ENCODE measurements around the gene ZBTB39. TPM values are rescaled to one million over a fixed set of nuclear protein-coding genes. Genes with fewer than 3 reads are reported as not detected.
A peak's percentile ranks its signal among the peaks of the same experiment; 100 is the strongest.
"Not testable (repeated sequence)": the region's sequence is repeated elsewhere in the genome, so short reads cannot be mapped to it uniquely, and the experiment has no call there.

Gene ZBTB39
- 4.6 TPM for polyA plus RNA-seq (ENCODE audit: insufficient read length)

DNA sequence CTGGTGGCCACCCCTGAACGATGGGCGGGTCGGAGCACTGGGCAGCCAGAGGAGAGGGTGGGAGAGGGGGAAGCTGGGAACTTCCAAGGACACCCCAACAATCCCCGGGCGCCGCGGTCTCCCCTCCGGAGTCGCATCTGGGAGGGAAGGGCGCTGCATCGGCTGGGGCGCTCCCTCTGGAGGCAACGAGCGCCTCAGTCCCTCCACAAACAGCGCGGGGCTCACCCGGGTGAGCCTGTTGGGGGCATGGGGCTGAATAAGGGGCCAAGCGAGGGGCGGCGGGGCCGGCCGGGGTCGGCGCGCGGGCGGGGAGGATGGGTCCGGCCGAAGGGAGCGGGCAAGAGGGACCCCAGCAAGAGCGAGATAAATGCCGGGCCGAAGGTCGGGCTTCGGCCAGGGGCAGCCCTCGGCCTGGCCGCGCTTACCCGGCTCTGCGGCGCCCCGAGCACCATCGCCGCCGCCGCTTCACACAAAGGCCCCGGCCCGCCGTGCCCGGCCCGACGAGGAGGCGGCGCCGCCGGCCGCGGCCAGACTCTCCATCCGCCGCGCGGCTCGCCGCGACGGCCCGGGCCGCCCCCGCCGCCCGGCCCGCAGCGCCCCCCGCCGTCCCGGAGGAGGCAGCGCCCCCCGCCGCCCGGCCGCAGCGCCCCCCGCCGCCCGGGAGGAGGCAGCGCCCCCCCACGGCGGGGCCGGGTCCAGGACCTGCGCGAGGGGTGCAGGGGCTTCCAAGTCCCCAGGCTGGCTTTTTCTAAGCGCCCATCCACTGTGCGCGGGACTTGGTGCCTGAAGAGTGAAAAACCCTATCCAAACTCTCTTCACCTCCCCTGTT is at the start of gene ZBTB39:
ZBTB39 (minus strand) TSS at position 567 of the 829 bp plus-strand sequence. CDS start 1,629 bp downstream, outside the sequence.
- peak; percentile 68 for DNase-seq

- DNase-seq: no peak
These were observed 49.5 kb upstream of the ZBTB39 start for GRCh38 chr12:57055824-57056223.

DNA sequence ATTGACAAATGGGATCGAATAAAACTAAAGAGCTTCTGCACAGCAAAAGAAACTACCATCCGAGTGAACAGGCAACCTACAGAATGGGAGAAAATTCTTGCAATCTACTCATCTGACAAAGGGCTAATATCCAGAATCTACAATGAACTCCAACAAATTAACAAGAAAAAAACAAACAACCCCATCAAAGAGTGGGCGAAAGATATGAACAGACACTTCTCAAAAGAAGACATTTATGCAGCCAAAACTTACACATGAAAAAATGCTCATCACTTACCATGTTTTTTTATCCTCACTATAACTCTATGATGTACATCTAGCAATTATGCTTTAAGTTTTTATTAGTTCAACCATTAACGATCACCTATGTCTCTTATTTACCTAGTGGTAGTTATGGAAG is 47.6 kb upstream of the ZBTB39 start:
- not testable (repeated sequence) for DNase-seq

DNA sequence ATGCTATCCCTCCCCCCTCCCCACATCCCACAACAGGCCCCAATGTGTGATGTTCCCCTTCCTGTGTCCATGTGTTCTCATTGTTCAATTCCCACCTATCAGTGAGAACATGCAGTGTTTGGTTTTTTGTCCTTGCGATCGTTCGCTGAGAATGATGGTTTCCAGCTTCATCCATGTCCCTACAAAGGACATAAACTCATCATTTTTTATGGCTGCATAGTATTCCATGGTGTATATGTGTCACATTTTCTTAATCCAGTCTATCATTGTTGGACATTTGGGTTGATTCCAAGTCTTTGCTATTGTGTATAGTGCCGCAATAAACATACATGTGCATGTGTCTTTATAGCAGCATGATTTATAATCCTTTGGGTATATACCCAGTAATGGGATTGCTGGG is 46.8 kb upstream of the ZBTB39 start:
- DNase-seq: not testable (repeated sequence)

DNA sequence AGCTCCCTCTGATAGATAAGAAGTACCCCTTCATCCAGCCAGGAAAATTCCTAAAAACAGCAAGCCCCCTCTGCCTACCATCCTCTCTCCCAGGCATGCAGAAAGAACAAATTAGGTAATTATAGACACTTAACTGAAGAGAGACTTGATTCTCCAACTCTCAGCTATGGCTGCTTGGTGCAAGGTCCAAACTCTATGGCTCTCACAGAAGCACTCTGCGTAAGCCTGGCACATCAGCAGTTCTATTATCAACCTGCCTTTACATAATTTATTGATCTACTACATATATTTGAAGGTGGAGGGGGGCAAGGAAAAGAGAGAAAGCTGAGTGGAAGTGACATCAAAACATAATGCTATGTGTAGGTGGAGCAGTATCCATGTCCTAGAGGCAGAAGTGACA is 44.7 kb upstream of the ZBTB39 start:
- DNase-seq: no peak

DNA sequence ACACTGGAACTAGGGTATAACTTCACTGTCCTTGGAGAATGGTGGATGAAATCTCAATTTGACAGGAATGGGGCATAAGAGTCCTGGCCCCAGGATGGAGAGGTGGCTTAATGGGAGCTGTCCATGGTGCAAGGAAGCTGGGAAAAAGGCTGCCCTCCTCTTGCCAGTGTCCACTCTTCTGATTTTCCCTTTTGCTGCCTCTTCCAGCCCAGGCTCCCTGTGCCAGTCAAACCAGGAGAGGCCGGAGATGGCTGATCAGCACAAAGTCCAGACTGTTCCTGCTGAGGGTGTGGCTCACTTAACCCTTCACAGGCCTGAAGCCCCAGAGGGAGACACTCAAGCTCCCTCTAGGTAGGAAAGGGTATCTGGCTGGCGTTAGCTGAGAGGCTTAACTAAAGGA is 43.5 kb upstream of the ZBTB39 start, which contains the start of gene MYO1A:
MYO1A (minus strand) TSS at position 240 of the 400 bp plus-strand sequence. CDS start 1,806 bp downstream, outside the sequence.
- no peak for DNase-seq

- DNase-seq: no peak
These were observed 42.7 kb upstream of the ZBTB39 start for GRCh38 chr12:57049119-57049446.

- DNase-seq: no peak
These were observed 42.2 kb upstream of the ZBTB39 start for GRCh38 chr12:57048423-57049118.

- no peak for DNase-seq
These were observed 41.6 kb upstream of the ZBTB39 start for GRCh38 chr12:57047981-57048380.

DNA sequence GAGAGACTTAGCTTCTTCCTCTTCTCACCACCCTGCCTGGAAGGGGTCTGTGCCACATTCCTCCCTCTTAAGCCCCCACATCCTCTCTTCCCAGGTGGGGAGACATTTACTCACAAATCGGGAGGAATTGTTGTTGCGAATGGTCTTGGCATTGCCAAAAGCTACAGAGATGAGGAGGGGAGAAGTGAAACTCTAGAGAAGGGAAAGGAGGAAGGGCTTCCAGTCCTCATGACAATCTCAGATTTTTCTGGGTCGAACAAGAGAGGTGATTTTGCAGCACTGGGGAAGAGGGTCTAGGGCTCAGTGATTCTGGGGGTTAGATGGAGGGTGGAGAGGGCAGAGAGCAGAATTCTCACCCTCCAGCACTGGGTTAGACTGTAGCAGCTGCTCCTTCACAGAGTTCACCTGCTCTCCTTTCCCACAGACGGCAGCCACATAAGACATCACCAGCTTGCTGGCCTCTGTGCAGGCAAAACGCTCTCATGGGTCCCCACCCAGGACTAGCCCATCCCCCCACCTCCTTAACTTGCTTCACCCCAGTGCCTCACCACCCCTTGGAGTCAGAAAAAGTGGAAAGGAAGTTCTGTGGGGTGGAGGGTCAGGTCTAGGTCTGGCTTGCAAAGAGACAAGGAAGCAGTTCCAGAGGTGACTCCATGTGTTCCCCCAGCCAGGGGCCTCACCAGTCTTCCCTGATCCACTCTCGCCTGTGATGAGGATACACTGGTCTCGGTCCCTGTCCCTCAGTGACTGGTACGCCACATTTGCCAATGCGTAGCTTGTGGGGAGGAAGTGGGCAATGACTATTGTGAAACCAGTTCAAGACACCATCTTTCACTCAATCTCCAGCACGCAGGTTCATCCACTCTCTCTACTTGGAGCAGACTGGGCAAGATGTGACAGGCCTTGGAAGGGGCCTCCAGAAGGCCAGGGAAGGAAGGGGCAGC is 40.9 kb upstream of the ZBTB39 start:
- DNase-seq: no peak

GRCh38 chr12:57046086-57046791 is 39.9 kb upstream of the ZBTB39 start:
- DNase-seq: no peak

DNA sequence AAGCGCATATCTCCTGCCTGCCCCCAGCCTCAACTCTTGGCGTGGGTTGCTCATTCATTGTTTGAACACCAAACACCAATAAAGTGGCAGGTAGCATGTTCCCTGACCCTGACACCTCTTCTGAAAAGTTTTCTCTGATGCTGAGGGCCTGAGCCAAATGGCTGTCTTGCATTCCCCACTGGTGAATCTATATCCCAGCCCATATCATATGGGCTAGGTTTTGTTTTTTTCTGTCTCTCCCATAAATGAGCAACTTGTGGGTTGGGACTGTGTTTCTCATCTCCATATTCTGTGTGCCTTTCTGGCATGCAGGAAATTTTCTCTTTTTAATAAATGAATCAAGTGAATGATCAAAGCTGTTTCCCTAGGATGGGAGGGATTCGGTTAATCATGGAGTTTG is 38.5 kb upstream of the ZBTB39 start:
- no peak for DNase-seq

DNA sequence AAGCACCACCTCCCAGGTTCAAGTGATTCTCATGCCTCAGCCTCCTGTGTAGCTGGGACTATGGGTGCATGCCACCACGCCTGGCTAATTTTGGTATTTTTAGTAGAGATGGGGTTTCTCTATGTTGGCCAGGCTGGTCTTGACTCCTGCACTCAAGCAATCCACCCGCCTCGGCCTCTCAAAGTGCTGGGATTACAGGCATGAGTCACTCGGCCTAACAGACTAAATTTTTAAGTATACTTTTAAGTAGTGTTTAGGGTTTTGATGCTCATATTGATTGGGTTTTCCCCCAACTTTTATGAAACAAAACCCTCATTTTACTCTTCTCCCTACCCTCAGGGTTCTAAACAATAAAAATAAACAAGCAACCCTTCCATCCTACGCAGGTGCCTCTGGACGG is 38.1 kb upstream of the ZBTB39 start:
- no peak for DNase-seq

DNA sequence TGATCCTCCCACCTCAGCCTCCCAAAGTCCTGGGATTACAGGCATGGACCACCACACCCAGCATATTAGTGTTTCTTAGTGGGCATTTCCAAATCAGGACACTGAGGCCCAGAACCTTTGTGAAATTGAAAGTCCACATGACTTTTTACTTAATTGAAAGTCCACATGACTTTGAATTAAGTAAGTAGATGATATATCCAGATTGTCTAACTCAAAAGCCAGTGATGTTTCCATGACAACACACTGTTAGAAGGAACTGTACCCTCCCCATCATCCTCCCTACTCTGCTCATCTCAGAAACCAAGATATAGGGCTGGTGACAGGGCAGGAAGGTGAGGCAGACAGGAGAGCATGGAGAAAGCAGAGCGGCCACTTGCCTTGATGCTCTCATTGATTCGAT is 36.3 kb upstream of the ZBTB39 start:
- peak; percentile 26 for DNase-seq

DNA sequence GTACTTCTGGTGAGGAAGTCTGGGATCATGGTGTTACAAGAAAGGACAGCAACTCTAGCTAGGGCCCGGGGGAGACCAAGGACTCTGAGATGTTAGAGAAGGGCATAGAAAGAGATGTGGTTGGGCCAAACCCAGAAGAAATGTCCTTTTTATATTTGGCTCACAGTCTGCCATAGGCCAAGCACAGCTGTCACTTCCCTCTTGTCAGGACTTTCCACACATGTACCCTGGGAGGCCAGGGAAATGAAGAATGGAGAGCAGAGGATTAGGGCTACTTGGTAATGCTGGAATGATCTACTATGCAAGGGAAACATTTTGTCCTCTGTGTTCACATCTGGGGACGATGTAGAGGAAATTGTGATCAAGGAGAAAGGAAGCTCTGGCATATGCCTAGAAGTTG is 34.4 kb upstream of the ZBTB39 start:
- no peak for DNase-seq

DNA sequence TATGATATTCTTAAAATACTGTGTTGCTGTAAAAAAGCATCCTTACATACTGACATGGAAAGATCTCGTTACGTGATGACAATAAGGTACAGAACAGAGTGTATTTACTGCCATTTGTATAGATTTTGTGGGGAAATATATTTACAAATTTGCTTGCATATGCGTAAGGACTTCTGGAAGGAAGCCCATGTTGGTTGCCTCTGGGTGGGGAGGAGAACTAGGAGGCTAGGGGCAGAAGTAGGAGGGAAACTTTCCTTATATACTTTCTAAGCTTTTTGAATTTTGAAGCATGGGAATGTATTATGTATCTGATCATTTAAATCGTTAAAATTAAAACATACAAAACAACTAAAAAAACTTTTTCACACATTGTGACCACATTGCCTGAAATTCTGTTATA is 33.9 kb upstream of the ZBTB39 start:
- no peak for DNase-seq

- no peak for DNase-seq
These were observed 32.9 kb upstream of the ZBTB39 start for GRCh38 chr12:57039016-57039798.

DNA sequence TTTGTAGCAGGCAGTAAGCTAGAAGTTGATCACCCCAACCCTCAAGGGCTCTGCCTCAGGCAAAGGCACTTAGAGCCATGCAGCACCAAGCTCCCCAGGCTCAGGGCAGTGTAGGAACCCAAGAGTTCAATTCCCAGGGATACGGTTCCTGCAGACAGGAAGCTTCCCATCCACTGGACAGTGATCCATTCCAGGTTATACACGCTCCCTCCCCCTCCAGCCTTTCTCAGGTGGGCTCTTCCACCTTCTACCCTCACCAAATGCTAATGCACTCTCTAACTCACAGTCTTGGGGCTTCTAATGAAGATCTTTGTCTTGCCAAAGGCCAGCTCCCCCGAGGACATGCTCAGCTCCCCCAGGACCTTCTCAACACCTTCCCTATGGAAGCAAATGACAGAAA is 30.9 kb upstream of the ZBTB39 start:
- DNase-seq: no peak

- no peak for DNase-seq
These were observed 27.1 kb upstream of the ZBTB39 start for GRCh38 chr12:57033431-57033830.

DNA sequence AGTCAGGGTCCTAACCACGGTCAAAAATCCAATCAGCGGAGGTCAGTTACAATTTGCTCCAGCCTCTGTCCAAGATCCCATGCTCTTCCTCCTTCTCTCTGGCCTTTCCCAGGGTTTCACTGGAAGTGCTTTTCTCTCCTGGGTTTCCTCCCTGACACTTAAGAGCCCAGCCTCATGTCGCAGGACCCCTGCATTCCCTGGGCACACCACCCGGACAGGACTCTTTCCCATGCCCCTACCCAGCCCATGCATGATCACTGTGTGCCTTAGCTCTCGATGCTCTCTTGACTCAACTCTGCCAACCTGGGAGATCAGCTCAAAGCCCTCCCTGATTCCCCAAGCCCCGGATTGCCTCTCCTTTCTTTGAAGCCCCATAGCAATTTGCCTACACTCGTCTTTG is 25.4 kb upstream of the ZBTB39 start:
- no peak for DNase-seq

GRCh38 chr12:57031138-57031725 is 24.9 kb upstream of the ZBTB39 start:
- no peak for DNase-seq
